ENCODE data around the gene TLR3. TPM values are rescaled to one million over a fixed set of nuclear protein-coding genes. Genes with fewer than 3 reads are reported as not detected.

Gene TLR3
- total and polyA plus RNA-seq, 10 of the 15 experiments (the other 5 are each of a cell fraction or from before 2014, with no cell fraction given): under 0.01 to 0.05 (median 0.03) TPM; not detected in 7

DNA sequence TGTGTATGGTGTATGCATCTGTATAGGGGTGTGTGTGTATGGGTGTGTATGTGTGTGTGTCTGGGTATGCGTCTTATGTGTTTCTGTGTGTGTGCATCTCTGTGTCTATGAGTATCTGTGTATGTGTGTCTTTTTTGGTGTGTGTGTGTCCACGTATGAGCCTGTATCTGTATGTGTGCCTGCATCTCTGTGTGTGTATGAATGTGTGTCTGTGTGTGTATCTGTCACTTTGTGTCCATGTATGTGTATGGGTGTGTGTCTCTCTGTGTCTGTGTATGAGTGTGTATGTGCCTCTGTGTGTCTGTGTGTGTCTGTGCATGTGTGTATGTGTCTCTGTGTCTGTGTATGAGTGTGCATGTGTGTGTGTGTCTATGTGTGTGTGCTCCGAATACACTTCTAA, 59.9 kb downstream of the TLR3 start:
- in situ Hi-C loops (cut with MboI) (no loop called here), intact Hi-C loops (cut with micrococcal nuclease; ENCODE audit: unreplicated experiment) (no loop called here)
- no peak overlapping the region for H3K4me3 ChIP-seq
- ChIA-PET SMC1A (ENCODE audit: uncharacterized antibody, unreplicated experiment) (interaction anchor here (0.7 to 1.2 kb wide), 4 partner anchors 9 to 58 kb away, joined by 3 to 4 read pairs (median 4); no protein-coding TSS in a partner anchor), CTCF (interaction anchor here (0.6 to 1.5 kb wide), 4 partner anchors 9 to 1672 kb away, joined by 3 to 4 read pairs (median 3); no protein-coding TSS in a partner anchor), POLR2A (no interaction called here), RAD21 (ENCODE audit: unreplicated experiment) (no interaction called here)
- no peak for ATAC-seq
- DNase-seq (ENCODE audit: low read depth, low spot score): no peak
- peaks cover 4% of the 10 kb centered on the region for H3K4me1 ChIP-seq (ENCODE audit: control insufficient read depth, insufficient read depth, low read length)
- H3K9ac ChIP-seq (ENCODE audit: control insufficient read depth, insufficient read depth, low read length): no peak overlapping the region
- TF ChIP-seq MXI1 (IDR thresholded peaks at IDR 0.05; ENCODE audit: low read depth, low read length) (no peak), CBX3 (IDR thresholded peaks at IDR 0.05; ENCODE audit: borderline replicate concordance, low read depth) (no peak), NR2C1 (IDR thresholded peaks at IDR 0.05) (no peak), ASH2L (IDR thresholded peaks at IDR 0.05; ENCODE audit: borderline replicate concordance, low read depth) (no peak), POU2F2 (IDR thresholded peaks at IDR 0.05; ENCODE audit: borderline replicate concordance, low read depth, low read length) (no peak), ATF7 (IDR thresholded peaks at IDR 0.05; ENCODE audit: low read depth) (no peak), SPI1 (IDR thresholded peaks at IDR 0.05; ENCODE audit: borderline replicate concordance, insufficient read depth, low read depth, low read length) (no peak), CBFB (IDR thresholded peaks at IDR 0.05; ENCODE audit: low read depth) (no peak)
- TF ChIP-seq, protein P1, sequence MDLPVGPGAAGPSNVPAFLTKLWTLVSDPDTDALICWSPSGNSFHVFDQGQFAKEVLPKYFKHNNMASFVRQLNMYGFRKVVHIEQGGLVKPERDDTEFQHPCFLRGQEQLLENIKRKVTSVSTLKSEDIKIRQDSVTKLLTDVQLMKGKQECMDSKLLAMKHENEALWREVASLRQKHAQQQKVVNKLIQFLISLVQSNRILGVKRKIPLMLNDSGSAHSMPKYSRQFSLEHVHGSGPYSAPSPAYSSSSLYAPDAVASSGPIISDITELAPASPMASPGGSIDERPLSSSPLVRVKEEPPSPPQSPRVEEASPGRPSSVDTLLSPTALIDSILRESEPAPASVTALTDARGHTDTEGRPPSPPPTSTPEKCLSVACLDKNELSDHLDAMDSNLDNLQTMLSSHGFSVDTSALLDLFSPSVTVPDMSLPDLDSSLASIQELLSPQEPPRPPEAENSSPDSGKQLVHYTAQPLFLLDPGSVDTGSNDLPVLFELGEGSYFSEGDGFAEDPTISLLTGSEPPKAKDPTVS (IDR thresholded peaks at IDR 0.05; ENCODE audit: low read depth, low read length): no peak
- H4K20me1 ChIP-seq (ENCODE audit: control insufficient read depth, insufficient read depth): no peaks in the 10 kb centered on the region
- BruUV-seq (replicated peaks): no TSS peak
- no peak overlapping the region for H3K4me2 ChIP-seq (ENCODE audit: control insufficient read depth, insufficient read depth)
- no peak overlapping the region for H3K27ac ChIP-seq (ENCODE audit: control insufficient read depth, insufficient read depth)
- no peaks in the 10 kb centered on the region; the same call in 2 of the 3 replicates for H3K9me3 ChIP-seq (replicated peaks; ENCODE audit: control insufficient read depth, insufficient read depth, low read length)
- H3K36me3 ChIP-seq (ENCODE audit: control insufficient read depth in 2 of 2, insufficient read depth in 2 of 2, low read length in 1 of 2): no peaks in the 10 kb centered on the region
- no peak for FAIRE-seq
- H2AFZ ChIP-seq (ENCODE audit: control insufficient read depth, low read depth, low read length): no peak overlapping the region
- H3K79me2 ChIP-seq (ENCODE audit: control insufficient read depth, insufficient read depth, low read length): no peaks in the 10 kb centered on the region
- H3K27me3 ChIP-seq (replicated peaks in 1 of 2; ENCODE audit: control insufficient read depth in 2 of 2, insufficient read depth in 2 of 2, low read length in 1 of 2): peaks cover 0 to 4% of the 10 kb centered on the region in 2 experiments; a peak in 2 of 4 replicates
- 64% methylated on average over 3 of the region's 3 CpGs for WGBS (ENCODE audit: insufficient coverage, insufficient replicate concordance, low lambda C conversion rate, missing lambda C conversion rate)
